Measurements from ENCODE around the gene RNF14.

Gene RNF14

DNA sequence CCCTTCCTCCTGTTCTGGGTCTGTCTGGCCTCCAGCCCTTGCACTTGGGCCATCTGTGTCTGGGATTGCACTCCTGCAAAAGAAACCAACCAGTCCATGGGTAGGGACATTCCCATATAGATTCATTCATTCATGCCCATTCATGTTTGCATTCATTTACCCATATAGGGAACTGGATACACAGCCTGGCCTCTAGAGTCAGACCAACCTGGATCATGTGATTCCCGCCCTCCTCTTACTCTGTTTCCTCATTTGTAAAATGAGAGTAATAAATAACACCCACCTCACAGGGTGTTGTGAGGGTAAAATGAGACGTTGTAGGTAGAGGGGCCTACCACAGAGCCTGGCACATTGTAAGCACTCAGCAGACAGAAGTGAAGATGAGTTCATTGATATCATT lies 19.4 kb upstream of the RNF14 start:
- no peak for DNase-seq

- DNase-seq, result no peak
Observed at GRCh38 chr5:141950207-141951005, 18.5 kb upstream of the RNF14 start.

- DNase-seq, result peak; percentile 42
Observed at GRCh38 chr5:141951332-141951781, 17.5 kb upstream of the RNF14 start.

DNA sequence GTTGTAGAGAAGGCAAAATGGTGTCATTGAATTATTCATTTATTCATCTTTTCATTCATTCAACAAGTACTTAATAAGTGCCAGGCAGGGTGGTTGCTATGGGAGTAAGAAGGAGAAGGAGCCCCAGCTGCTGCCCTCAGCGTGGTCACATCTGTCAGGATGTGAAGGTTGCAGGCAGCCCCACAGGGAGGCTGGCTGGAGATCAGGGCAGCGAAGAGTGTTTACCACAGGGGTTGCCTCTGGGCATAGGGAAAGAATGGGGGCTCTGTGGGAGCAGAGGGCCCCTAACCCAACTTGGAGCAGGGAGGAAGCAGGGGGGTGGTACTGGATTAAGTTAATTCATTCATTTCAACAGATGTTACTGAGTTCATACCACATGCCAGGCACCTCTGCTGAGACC lies 16.9 kb upstream of the RNF14 start:
- peak; percentile 16 for DNase-seq

- DNase-seq, result no peak
Observed at GRCh38 chr5:141954194-141954593, 14.7 kb upstream of the RNF14 start.

DNA sequence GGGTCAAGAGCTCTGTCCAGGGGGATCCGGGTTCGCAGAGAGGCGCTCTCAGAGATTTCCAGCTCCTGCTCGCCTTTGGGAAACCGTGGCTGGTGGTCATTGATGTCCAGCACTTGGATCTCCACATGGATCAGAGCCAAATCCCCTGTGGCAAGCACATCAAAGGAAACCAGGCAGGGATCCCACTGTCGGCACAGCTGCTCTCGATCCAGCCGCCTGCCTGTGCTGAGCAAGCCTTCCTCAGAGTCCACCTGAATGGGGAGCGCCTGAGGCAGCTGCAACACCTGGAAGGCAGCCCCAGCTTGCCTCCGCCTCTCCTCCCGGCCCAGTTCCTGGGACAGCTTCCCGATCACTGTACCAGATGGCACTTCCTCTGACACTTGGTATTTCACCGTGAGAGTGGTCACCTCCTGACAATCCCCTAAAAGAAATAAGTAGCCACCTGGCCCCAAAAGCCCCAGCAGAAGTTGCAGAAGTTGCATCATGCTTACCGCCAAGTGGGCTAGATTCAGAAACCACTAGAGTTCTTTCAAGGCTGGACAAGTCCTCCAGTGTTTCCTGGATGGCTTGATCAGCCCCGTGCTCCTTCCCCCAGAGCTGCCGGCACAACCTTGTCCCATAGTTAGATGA lies 11.4 kb upstream of the RNF14 start:
- no peak for DNase-seq

DNA sequence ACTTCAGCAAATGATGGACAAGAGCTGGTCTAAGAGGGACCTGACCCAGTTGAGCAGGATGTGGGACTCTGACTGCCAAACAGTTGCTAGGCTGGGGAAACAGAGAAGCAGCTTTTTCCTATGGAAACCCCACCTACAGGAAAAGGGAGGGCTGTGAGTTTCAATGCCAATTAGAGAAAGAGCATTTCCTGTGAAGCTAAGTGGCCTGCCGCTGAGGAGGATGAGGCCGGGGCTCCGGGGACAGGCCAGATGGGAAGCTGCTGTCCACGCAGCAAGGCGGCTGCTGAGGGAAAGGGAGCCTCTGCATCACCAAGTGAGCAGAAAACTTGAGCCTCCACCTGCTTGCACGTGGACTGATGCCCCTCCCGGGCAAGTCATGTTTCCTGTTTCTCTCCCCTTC lies 10.8 kb upstream of the RNF14 start, which contains the start of gene PCDH12:
Gene PCDH12 (minus strand): TSS at position 90 of the 400 bp plus-strand sequence. CDS start 351 bp downstream, outside the sequence.
- DNase-seq, result peak; percentile 67

- DNase-seq, result no peak
Observed at GRCh38 chr5:141958546-141959172, 10.2 kb upstream of the RNF14 start.

GRCh38 chr5:141960018-141960417 lies 8.9 kb upstream of the RNF14 start:
- DNase-seq, result peak; percentile 6

DNA sequence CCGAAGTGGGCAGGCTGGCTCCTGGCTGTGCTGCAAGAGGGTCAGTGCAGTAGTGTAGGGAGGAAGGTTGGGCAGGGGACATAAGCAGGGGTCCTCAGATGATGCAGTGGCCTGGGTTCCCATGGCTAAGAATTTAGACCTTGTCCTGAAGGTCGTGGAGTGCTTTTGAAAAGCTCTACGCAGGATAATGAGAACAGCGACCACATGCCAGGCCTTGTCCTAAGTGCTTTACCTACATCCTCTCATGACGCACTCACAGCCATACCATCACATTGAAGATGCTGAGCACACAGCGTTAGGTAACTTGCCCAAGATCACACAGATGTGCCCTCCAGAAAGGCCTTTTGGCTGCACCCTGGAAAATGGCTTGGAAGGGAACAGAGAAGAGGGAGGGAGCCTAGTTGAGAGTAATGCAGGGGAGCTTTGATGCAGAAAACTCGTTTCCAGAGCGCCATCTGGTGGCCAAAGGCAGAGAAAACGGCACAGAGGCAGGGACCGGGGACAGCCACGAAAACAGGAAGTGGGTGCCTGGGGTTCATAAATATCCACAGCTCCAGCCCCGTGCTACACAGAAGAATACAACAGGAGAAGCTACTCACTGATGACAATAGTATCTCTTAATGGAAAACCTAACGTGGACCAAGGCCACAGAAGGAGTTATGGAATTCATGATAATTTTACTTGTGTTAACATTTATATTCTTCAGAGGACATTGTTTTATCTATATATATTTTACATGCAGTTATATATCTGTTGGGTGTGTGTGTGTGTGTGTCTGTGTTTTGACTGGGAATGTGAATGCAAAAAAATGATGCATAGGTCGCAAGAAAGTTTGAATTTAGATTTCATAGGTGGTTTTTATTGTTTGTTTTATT lies 8.2 kb upstream of the RNF14 start:
- DNase-seq, result peak; percentile 97

DNA sequence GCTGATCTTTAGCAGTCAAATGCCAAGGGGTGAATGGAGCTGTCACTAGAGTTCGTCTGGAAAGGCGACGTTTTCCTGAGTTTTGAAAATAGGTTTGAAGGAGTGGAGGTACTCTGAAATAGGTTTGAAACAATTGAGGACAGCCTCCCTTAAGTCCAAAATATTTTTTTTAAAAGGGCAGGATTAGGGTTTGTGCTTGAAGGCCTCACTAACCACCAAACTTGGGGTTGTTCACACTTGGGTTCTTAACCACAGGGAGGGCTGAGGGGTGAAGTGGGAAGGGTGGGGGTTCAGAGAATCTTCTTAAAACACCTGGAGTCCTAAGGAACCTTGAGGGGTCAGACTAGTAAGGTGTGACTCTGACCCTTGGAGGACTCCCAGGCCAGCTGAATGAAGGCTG lies 7.4 kb upstream of the RNF14 start:
- DNase-seq, result peak; percentile 13

DNA sequence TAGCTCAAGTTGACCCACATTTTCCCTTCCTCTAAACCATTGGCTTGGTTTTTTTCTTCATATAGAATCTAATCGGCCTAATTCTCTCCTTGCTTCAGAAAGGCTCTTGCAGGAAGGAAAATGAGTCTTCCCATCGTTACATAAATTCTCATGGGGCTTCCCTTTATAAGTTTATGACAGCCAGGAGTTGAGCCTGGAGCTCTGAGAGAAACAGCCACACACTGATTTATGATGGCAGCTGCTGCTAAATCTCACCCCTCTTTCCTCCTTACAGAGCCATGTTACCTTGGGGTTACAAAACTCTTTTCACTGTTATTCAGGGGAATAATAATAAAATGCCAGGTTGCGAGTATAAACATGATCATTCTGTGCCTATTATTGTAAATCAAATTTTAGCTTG lies 5.2 kb upstream of the RNF14 start:
- DNase-seq, result peak; percentile 28

DNA sequence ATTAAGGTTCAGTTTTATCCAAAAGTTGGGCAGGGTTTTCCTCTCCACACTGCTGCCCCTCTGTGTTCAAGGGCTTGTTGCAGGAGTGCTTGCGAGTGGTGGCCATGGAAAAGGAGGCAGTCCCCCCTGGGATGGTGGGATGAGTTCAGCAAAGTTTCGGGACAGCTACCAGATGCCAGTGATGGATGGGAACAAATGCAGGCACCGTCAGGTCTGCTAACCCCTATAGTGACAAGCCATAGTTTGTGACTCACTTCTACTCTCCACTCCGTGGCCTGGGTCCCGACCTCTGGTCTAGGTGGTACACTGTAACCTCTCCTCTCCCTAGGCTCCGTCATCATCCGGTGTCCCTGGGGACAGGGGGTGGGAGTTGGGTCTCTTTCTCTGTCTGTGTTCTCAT lies 3.8 kb upstream of the RNF14 start:
- no peak for DNase-seq

DNA sequence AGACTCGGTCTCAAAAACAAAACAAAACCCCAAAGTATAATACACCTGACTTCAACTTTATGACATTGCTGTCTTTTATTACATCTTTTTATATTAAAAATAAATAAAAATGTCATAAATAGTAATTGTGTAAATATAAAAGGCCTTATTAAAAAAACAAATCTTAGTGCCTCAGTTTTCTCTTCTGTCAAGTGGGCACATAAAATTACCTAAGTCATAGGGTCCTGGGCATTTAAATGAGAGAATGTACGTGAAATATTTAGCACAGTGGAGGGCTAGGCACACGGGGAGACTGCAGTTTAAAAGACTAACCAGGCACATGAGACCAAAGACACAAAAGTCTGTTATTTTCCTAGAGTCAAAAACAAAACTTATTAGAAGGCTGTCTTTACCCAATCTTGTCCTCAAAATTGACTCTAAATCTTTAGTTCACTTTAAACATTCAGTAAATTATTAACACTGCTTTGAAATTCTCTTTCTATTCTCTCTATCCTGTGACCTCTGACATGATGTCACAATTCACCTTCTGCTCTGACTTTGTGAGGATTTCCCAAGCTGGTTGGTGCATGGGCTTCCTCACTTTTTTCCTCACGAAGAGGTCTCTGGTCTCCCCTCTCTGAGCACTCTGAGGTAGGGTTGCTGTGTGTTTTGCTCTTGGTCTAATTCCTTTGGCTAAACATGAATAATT lies 2.5 kb upstream of the RNF14 start:
- no peak for DNase-seq

- DNase-seq, result no peak
Observed at GRCh38 chr5:141966963-141967333, 2.0 kb upstream of the RNF14 start.

- no peak for DNase-seq
Observed at GRCh38 chr5:141969783-141970771, 1.2 kb downstream of the RNF14 start.

DNA sequence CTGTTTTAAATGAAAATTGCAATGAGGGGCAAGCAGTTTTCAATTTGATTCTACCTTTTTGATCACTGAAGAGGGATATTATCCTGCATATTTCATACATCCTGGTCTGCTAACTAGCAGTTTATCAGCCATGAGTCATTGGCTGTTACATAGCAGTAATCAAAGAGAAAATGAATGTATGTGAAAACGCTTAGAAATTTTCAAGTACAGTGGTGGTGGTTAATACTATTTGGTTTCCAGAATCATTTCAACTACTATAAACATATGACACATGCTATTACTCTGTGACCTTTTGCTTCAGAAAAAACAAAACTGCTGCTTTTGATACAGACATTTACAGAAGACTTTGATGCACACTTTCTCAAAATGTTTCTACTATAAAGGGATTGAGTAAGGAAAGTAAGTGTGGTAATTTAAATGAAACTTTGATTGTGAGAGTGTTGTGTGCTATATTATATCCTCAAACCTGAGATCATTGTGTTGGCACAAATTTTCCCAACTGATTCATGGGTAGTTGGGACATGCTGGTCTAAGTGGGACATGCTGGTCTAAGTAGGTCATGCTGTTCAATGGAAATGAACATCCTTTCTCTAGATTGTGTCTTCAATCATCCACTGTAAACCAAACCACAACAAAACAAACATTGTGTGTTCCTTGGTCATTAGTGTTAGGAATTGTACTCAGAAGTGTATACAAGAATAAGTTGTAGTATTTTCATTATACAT lies 5.1 kb downstream of the RNF14 start:
- DNase-seq, result no peak

DNA sequence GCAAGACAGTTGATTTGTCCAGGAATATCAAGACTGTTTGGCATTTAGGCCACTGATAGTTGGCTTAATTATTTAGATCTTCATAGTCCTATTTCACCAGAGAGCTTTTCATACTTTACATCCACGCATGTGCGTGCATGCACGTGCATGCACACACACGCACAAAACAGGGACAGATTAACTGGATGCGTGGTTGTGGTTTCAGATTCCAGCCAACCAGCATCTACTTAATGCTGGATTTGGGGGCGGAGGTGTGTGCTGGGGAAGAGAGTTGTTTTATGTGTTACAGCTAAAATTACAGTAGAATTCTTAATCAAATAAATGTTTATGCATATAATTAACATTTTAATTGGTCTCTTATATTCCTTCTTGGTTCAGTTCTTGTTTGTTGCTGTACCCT lies 7.3 kb downstream of the RNF14 start:
- no peak for DNase-seq

DNA sequence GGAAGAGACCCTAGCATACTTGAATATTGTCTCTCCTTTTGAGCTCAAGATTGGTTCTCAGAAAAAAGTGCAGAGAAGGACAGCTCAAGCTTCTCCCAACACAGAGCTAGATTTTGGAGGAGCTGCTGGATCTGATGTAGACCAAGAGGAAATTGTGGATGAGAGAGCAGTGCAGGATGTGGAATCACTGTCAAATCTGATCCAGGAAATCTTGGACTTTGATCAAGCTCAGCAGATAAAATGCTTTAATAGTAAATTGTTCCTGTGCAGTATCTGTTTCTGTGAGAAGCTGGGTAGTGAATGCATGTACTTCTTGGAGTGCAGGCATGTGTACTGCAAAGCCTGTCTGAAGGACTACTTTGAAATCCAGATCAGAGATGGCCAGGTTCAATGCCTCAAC lies 9.5 kb downstream of the RNF14 start:
- DNase-seq, result no peak

DNA sequence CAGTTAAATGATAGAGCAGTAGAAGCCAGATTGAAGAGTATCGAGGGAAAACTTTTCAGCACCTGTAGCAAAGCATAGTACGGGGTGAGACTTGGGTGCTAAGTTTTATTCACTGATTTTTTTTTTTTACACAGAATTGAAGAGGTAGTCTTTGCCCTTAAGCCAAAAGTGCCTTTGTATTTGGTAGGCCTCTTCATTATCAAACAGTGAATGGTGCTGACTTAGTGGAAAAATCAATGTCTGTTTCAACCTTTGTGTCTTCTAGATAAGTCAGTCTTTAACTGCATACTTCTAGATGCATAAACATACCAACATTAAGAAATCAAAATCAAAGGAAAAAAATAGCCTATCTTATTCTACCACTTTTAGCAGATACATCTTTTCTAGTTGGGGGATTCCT lies 13.7 kb downstream of the RNF14 start:
- DNase-seq, result no peak

Measured in eye (tissue), 1 donor.